HepG2 (cell line): Measurements from ENCODE around the gene CD68. TPM values are rescaled to one million over a fixed set of nuclear protein-coding genes. Genes with fewer than 3 reads are reported as not detected.

Experiments used
- ASH2L ChIP-seq: fragments of 300-600, 200-600 bp; sonication (generic); IDR thresholded peaks from 2 replicates; pipeline ENCODE4 v1.7.0; 2017; ENCODE audit warnings: low read depth, mild to moderate bottlenecking, moderate library complexity, mixed read lengths, low read length; ENCODE audit not compliant: insufficient read length
- BCLAF1 ChIP-seq: fragments of 450-650 bp; IDR thresholded peaks from 2 replicates; pipeline ENCODE4 v1.6.1; 2017; ENCODE audit warnings: mild to moderate bottlenecking
- CREM ChIP-seq, 2 experiments: sonication (generic) in 1 of 2; formaldehyde crosslinking in 1 of 2; IDR thresholded peaks; 2 replicates each; pipeline versions ENCODE4 v1.4.0 to v1.6.1; 2016 to 2020; ENCODE audit warnings: antibody characterized with exemption in 1 of 2, mild to moderate bottlenecking in 1 of 2, missing genetic modification reagents in 1 of 2
- E2F2 ChIP-seq: sonication (generic); formaldehyde crosslinking; IDR thresholded peaks from 2 replicates; pipeline ENCODE4 v1.4.0; 2020; ENCODE audit warnings: missing genetic modification reagents, borderline replicate concordance
- HNF1B ChIP-seq: sonication (generic); formaldehyde crosslinking; IDR thresholded peaks from 2 replicates; pipeline ENCODE4 v1.5.1; 2020; ENCODE audit warnings: mild to moderate bottlenecking, moderate library complexity, missing genetic modification reagents
- KAT8 ChIP-seq: IDR thresholded peaks from 2 replicates; pipeline ENCODE4 v1.6.1; 2016; ENCODE audit warnings: missing genetic modification reagents, missing compliant biosample characterization
- MZF1 ChIP-seq: sonication (generic); formaldehyde crosslinking; IDR thresholded peaks from 2 replicates; pipeline ENCODE4 v1.8.1; 2023; ENCODE audit warnings: mild to moderate bottlenecking, missing genetic modification reagents, borderline replicate concordance
- NAIF1 ChIP-seq: sonication (generic); formaldehyde crosslinking; IDR thresholded peaks from 2 replicates; pipeline ENCODE4 v1.5.0; 2020; ENCODE audit warnings: mild to moderate bottlenecking, missing genetic modification reagents, borderline replicate concordance
- NFKBIZ ChIP-seq: IDR thresholded peaks from 2 replicates; pipeline ENCODE4 v1.6.1; 2018; ENCODE audit warnings: missing genetic modification reagents, missing compliant biosample characterization
- TARDBP ChIP-seq: sonication (generic); formaldehyde crosslinking; IDR thresholded peaks from 2 replicates; pipeline ENCODE4 v1.8.0; 2022; ENCODE audit warnings: mild to moderate bottlenecking, missing genetic modification reagents
- ZNF616 ChIP-seq: sonication (generic); formaldehyde crosslinking; IDR thresholded peaks from 2 replicates; pipeline ENCODE4 v1.5.0; 2020; ENCODE audit warnings: low read depth, mild to moderate bottlenecking, missing genetic modification reagents
- ZNF670 ChIP-seq: sonication (generic); formaldehyde crosslinking; IDR thresholded peaks from 2 replicates; pipeline ENCODE4 v1.8.0; 2022; ENCODE audit warnings: mild to moderate bottlenecking, missing genetic modification reagents, borderline replicate concordance
- ZSCAN30 ChIP-seq: sonication (generic); formaldehyde crosslinking; IDR thresholded peaks from 2 replicates; pipeline ENCODE4 v1.5.0; 2020; ENCODE audit warnings: mild to moderate bottlenecking, missing genetic modification reagents
- ZZZ3 ChIP-seq: sonication (generic); formaldehyde crosslinking; IDR thresholded peaks from 2 replicates; pipeline ENCODE4 v1.4.0; 2020; ENCODE audit warnings: missing genetic modification reagents, mild to moderate bottlenecking, borderline replicate concordance
- polyA plus RNA-seq, 8 experiments: library from polyadenylated mRNA; depleted of rRNA in 3 of 8; stranded (reverse) in 7 of 8; unstranded in 1 of 8; fragments of >200 nt; fragmentation: Illumina TruSeq in 4 of 8; extraction: Trizol in 4 of 8; gene quantifications; 2 replicates each; pipeline versions ENCODE4 v1.2.1 to v1.2.3, GENCODE V29; 2011 to 2016; ENCODE audit warnings: low read depth in 4 of 8, missing spikeins in 1 of 8, mixed read lengths in 1 of 8; ENCODE audit not compliant: insufficient read depth in 1 of 8
- total RNA-seq, 5 experiments: library from RNA; depleted of rRNA; stranded (reverse); fragments of >200 nt; fragmentation: Illumina TruSeq; extraction: Trizol; gene quantifications; 2 replicates each; pipeline ENCODE4 v1.2.3, GENCODE V29; 2016; ENCODE audit warnings: low read depth in 1 of 5
- TF ChIP-seq, protein P1 (sequence below): conservative IDR thresholded peaks from 2 replicates; pipeline ENCODE4 v1.6.1; 2018; ENCODE audit warnings: missing genetic modification reagents
- TF ChIP-seq, protein P2 (sequence below): sonication (generic); formaldehyde crosslinking; IDR thresholded peaks from 2 replicates; pipeline ENCODE4 v1.5.0; 2020; ENCODE audit warnings: missing genetic modification reagents
- TF ChIP-seq, protein P3 (sequence below): sonication (generic); formaldehyde crosslinking; IDR thresholded peaks from 2 replicates; pipeline ENCODE4 v1.5.0; 2020; ENCODE audit warnings: missing genetic modification reagents, mild to moderate bottlenecking, borderline replicate concordance

The CD68 gene
- total and polyA plus RNA-seq, 2 of the 13 experiments (the other 11 are each of a cell fraction or from before 2014, with no cell fraction given): 10.3 to 104 TPM

GRCh38 chr17:7583253-7584109, 4.0 kb downstream of the CD68 start, which contains the start of gene MPDU1 (continued):
- TF ChIP-seq NFKBIZ (0 out of 2 replicates have a peak, but pooled peaks have one; percentile 40), MZF1 (0 out of 2 replicates have a peak, but pooled peaks have one; percentile 64), ZNF616 (CRISPR knock-in tag) (0 out of 2 replicates have a peak, but pooled peaks have one; percentile 36), HNF1B (CRISPR knock-in tag) (peak; percentile 80), ZNF670 (CRISPR knock-in tag) (peak; percentile 35; the same call in 1 of the 2 replicates), BCLAF1 (no peak), ASH2L (peak; percentile 87), NAIF1 (CRISPR knock-in tag) (peak; percentile 67; the same call in 1 of the 2 replicates), ZSCAN30 (peak; percentile 69; the same call in 1 of the 2 replicates), KAT8 (peak; percentile 95), E2F2 (peak; percentile 85; the same call in 1 of the 2 replicates), CREM (IDR thresholded peaks at IDR 0.05) (peak; percentile 75; the same call in 1 of the 2 replicates), CREM (CRISPR knock-in tag; IDR thresholded peaks at IDR 0.05) (no peak), TARDBP (peak; percentile 70), ZZZ3 (0 out of 2 replicates have a peak, but pooled peaks have one; percentile 50)
- TF ChIP-seq, protein P1, sequence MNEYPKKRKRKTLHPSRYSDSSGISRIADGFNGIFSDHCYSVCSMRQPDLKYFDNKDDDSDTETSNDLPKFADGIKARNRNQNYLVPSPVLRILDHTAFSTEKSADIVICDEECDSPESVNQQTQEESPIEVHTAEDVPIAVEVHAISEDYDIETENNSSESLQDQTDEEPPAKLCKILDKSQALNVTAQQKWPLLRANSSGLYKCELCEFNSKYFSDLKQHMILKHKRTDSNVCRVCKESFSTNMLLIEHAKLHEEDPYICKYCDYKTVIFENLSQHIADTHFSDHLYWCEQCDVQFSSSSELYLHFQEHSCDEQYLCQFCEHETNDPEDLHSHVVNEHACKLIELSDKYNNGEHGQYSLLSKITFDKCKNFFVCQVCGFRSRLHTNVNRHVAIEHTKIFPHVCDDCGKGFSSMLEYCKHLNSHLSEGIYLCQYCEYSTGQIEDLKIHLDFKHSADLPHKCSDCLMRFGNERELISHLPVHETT (CRISPR knock-in tag): peak; percentile 52; the same call in 1 of the 2 replicates
- TF ChIP-seq, protein P2, sequence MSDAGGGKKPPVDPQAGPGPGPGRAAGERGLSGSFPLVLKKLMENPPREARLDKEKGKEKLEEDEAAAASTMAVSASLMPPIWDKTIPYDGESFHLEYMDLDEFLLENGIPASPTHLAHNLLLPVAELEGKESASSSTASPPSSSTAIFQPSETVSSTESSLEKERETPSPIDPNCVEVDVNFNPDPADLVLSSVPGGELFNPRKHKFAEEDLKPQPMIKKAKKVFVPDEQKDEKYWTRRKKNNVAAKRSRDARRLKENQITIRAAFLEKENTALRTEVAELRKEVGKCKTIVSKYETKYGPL (CRISPR knock-in tag): peak; percentile 53; the same call in 1 of the 2 replicates
- TF ChIP-seq, protein P3, sequence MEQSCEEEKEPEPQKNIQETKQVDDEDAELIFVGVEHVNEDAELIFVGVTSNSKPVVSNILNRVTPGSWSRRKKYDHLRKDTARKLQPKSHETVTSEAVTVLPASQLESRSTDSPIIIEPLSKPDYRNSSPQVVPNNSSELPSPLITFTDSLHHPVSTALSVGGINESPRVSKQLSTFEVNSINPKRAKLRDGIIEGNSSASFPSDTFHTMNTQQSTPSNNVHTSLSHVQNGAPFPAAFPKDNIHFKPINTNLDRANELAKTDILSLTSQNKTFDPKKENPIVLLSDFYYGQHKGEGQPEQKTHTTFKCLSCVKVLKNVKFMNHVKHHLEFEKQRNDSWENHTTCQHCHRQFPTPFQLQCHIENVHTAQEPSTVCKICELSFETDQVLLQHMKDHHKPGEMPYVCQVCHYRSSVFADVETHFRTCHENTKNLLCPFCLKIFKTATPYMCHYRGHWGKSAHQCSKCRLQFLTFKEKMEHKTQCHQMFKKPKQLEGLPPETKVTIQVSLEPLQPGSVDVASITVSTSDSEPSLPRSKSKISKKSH (CRISPR knock-in tag): no peak
